Stimulated activated CD4-positive, alpha-beta T cell treated with anti-CD3 and anti-CD28 coated beads, Interleukin-12 subunit alpha, Interleukin-12 subunit beta, amount 100 ng/mL, for 4 hours (primary cell): ENCODE measurements around the gene HYI.
"Not testable (repeated sequence)": the region's sequence is repeated elsewhere in the genome, so short reads cannot be mapped to it uniquely, and the experiment has no call there.

Experiments
- DNase-seq: peaks from one replicate; pipeline ENCODE4 v3.0.0-alpha.2; 2020

The HYI gene

GRCh38 chr1:43464681-43465504 lies 11.2 kb upstream of the HYI start:
- no peak for DNase-seq

GRCh38 chr1:43463479-43463878 lies 9.7 kb upstream of the HYI start:
- no peak for DNase-seq

- DNase-seq = no peak
Observed at GRCh38 chr1:43460988-43461693, 7.4 kb upstream of the HYI start.

GRCh38 chr1:43458379-43458778 lies 4.6 kb upstream of the HYI start:
- DNase-seq = not testable (repeated sequence)

GRCh38 chr1:43455213-43455889 lies 1.6 kb upstream of the HYI start:
- no peak for DNase-seq

- DNase-seq = peak; percentile 33
Observed at GRCh38 chr1:43454270-43455011, 710 bp upstream of the HYI start.

GRCh38 chr1:43452789-43453441 lies 816 bp downstream of the HYI start:
- no peak for DNase-seq

- no peak for DNase-seq
Observed at GRCh38 chr1:43451701-43452532, 1.8 kb downstream of the HYI start.

- DNase-seq = no peak
Observed at GRCh38 chr1:43451157-43451591, 2.6 kb downstream of the HYI start.

- no peak for DNase-seq
Observed at GRCh38 chr1:43450251-43450941, 3.3 kb downstream of the HYI start.

GRCh38 chr1:43449708-43450069 lies 4.0 kb downstream of the HYI start:
- no peak for DNase-seq

- no peak for DNase-seq
Observed at GRCh38 chr1:43448955-43449707, 4.6 kb downstream of the HYI start.

GRCh38 chr1:43447891-43448708 lies 5.6 kb downstream of the HYI start:
- DNase-seq = no peak

GRCh38 chr1:43446881-43447835 lies 6.6 kb downstream of the HYI start:
- DNase-seq = no peak

- no peak for DNase-seq
Observed at GRCh38 chr1:43446388-43446740, 7.4 kb downstream of the HYI start.

- no peak for DNase-seq
Observed at GRCh38 chr1:43445606-43446387, 7.9 kb downstream of the HYI start.

GRCh38 chr1:43444836-43445235 lies 8.9 kb downstream of the HYI start:
- DNase-seq = no peak
